SIG-M5 treated with dmso at 0.1 percent for 504 hours (cell line): ENCODE measurements around the gene TIMM10.

Source experiments
- DNase-seq: peaks from one replicate; lab custom pipeline; 2025; ENCODE audit not compliant: unreplicated experiment; lab: John Stamatoyannopoulos, UW

Gene TIMM10

DNA sequence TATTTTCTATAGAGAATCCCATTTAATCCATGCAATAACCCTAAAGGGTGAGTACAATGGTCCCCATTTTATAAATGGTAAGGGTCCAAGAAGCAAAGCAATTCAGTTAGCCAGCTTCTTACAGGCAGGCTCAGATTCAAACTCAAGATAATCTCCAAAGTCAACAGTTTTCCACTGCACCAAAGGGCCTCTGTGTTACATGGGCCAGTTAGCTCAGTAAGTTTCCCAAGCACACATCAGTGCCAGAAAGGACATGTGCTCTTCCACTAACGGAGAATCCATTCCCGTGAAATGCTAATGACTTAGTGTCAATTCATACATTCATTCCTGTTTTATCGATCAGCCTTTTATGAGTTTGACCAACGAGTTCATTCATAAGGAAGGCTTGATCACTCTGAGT lies 26.0 kb downstream of the TIMM10 start:
- no peak for DNase-seq

DNA sequence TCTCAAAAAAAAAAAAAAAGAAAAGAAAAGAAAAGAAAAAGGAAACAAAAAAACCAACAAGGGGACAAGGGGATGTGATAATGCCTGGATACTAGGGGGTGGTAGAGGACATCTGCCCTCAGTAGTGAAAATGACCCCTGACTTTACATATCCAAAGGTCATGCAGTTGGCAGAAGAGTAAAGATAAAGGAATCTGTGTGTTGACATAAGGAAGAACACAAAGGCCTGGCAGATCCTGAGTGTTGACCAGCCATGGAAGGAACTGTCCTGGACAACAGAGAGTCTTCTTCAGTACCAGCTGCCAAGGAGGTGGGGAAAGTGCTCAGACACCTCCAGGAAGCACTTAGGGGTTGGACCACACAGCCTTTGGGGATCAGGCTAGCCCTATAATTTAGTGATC lies 27.7 kb downstream of the TIMM10 start:
- DNase-seq, result no peak

DNA sequence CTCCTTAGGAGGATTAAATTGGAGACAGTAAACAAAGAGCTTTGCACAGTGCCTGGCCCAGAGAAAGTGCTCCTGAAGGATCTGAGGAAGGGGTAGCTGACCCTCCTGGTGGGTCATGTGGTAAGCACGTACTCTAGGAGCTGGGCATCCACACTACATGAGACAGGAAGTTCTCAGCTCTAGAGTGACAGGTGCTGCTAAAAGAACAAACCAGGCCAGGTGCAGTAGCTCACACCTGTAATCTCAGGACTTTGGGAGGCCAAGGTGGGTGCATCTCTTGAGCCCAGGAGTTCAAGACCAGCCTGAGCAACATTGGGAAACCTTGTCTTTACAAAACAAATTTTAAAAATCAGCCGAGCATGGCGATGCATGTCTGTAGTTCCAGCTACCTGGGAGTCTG lies 28.2 kb downstream of the TIMM10 start:
- DNase-seq, result no peak

DNA sequence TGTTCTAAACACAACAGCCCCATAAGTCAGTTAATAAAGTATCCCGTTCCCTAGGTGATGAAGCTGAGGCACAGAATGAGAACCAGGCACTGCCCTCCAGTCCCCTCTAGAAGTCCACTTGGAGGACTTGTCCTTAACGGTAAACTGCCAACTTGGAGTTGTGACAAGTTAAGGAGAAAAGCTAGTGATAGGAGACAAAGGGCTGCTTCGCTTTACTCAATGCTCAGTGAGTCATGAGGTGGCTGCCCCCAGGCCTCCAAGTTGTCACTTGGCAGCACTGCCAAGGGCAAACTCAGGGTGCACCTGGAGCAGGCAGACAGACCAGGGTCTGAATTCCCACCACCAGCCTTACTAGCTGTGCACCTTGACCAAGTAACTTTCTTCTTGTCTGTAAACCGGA lies 28.6 kb downstream of the TIMM10 start:
- DNase-seq, result no peak

DNA sequence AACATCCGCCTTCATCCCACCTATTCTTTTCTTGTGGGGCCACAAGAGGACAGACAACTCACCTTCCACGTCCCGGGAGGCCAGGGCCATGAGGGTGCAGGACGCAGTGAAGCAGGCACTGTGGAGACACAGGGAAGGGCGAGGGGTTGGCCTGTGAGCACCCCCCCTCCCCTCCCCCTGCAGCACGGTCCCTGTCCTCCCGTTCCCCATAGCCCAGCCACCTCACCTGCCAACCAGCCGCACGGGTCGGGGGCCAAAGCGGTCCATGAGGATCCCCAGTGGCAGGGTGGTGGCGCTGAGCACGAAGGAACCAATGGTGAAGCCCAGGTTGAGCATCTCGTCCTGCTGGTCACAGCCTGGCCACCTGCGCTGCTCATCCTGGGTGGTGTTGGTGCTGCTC lies 29.6 kb downstream of the TIMM10 start:
- DNase-seq, result no peak

DNA sequence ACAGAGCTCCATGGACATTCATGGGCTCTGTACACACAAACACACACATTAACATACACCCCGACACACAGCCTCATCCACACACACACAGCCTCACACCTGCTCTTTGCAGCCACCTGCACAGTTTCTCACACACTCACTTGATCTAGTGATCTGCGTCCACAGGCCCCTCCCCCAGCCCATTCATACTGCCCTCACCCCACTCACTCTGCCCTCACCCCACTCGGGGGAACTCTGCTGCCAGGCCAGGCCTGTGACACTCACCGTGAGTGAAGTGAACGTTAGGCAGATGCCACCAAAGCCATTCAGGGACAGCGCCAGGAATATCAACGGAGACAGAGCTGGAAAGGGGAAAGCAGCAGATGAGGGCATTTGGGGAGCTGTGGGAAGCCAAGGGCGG lies 30.0 kb downstream of the TIMM10 start:
- DNase-seq, result no peak

DNA sequence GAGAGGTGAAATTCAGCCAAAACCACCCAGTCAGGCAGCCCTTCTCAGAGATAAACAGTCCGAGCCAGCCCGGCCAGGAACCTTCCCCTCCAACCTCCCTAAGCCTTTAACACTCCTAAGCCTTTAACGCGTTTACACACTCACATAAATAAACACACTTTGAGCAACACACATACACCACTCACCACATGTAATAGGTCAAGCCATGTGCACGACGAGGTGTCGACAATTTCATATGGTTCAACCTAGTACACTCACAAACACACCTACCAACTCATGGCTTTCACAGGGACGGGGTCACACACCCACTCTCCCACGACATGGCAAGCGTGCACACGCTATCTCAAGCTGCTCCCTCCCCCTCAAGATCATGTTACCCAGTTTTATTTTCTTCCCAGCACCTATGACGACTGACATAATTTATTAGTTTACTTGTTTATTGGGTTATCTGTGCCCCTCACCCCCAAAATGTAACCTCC lies 30.5 kb downstream of the TIMM10 start:
- DNase-seq, result no peak

DNA sequence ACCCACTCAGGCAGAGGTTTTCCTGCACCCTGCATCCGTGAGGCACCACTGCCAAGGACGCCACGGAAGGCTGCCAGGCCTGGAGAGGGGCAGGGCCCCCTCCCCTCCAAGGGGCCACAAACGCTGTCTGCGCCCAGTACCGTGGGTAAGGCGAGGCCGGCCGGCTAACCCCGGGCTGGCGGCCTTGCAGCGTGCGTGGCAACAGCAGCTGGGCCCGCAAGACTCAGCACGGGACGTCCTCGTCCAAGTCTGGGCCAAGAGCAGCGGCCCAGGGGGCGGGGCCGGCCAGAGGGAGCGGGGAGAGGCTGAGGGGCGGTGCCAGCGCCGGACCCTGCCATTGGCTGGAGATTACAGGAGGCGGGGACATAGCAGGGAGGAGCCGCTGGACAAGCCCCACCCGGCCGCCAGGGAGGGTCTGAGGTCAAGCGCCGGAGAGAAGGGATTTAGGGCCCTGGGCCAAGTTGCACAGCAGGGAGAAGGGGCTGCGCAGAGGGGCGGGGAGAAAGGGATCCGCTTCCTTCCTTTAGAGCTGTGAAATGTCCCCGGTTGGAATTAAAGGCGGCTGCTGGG lies 31.1 kb downstream of the TIMM10 start:
- DNase-seq, result no peak

DNA sequence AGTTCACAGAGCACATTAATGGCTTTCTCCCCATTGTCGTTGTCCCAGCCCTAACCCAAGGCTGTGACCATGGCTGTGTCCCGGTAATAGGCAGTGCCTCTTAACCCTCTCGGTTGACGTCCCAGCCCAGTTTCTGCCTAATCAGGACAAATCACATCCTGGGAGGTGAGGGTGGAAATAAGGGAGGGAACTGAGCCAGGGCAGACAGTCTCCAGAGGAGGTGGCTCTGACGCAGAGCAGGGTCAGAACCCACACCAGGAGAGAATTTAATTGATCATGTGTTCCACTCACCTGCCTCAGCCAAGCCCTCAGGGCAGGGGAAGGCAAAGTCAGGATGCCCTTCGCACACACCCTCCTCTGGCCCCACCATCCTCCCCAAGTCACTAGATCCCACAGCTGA lies 32.0 kb downstream of the TIMM10 start:
- no peak for DNase-seq

DNA sequence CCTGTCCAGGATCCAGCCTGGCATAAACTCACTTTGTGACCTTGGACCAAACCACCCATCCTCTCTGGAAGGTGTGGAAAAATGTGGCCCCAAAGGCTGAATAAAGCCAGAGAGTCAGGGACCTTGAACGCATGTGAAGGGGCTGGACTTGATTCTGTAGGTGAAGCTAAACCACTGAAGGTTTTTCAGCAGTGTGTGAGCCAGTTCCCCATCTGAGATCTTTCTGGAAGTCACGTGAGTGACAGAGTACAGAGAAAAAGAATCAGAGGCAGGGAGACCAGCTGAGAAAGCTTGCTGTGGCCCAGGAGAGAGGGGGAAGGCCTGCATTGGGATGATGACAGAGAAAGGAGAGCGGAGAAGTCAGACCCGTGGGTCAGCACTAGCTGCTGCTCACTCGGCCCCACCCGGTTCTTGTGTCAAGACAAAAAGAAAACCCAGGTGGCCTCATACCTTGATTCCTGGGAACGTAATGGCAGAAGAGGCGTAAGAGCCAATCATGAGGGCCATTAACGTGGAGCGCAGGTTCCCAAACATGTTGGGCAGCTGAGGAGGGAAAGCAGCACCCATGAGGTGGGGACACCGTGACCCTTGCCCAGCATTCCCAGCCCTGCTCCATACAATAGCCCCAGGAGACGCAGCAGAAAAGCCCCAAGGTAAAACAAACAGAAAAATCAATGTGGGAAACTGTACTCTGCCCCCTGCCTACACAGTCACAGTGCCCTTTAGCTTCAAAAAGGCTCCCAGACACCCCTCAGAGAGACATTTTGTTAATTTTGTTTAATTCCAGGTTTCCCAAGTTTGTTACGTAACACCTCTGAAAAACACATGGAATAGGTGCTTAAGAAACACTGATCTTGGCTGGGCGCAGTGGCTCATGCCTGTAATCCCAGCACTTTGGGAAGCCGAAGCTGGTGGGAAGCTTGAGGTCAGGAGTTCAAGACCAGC lies 33.0 kb downstream of the TIMM10 start:
- DNase-seq, result no peak

DNA sequence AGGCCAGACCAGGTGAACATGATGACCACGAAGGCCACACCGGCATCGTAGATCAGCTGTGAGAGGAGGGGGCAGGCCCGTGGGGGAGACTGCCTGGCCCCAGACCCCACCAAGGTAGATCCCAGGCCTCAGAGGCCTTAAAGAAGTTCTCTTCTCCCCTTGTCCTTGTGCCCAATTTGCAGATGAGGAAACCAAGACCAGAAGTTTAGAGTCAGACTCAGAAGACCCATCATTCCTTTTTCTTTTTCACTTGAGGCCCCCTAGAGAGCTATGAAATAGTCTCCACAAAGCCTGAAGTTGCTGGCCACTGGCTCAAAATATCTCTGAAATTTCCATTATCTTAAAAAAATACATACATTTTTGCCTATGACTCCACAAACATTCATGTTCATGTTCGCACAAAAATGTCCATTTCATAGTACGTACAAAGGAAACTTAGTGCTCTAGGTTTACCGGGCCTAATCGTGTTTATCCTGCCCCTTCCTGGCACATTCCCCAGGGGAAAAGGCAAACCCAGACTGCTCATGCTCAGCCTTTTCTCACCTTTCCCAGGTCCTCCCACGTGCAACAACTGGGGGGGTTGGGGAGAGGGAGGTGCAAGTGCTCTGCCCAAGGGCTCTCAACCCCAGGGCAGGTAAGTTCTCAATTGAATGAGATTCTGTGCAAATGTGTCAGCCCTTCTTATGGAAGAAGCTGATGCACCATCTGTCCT lies 34.3 kb downstream of the TIMM10 start:
- DNase-seq, result no peak

DNA sequence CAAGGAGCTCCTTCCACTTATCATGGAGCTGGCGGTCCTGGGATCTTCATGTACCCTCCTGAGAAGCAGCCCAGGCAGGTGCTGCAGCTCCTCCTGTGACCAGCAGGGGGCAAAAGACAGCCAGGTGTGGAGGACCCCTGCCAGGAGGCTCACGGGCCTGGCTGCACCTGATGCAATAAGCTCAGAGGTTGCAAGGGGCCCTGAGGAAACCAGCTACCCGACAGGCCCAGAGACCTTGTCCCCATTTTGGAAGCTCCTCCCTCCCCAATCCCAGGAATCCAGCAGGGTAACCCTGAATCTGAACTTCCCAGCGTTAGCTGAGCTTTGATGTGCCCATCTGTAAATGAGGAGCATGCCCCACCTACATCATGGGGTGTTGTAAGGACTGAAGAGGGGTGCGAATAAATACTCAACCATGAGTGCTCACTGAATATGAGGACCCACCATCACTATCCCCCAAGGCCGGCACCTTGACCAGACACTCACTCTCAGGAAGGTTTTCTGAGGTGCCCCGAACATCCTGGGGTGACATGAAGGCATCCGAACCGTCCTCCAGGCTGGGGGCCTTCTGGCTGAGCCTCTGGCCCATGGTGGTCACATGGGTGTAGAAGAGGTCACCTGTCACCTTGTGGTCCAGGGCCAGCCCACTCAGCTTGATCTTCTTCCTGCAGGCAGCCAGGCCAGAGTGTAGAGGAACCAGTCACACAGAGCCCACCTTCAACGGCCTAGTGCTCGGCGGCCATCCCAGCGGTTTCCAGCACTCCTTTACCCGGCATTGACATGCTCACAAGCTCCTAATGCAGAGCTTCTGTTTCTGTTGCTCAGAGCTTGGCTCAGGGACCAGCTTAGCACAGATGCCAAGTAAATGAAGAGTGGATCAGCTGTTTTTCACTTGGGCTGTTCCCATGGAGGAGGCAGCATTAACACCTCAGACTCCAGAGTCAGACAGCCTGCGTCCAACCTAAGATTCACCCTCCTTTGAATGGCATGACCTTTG lies 36.7 kb downstream of the TIMM10 start:
- no peak for DNase-seq

DNA sequence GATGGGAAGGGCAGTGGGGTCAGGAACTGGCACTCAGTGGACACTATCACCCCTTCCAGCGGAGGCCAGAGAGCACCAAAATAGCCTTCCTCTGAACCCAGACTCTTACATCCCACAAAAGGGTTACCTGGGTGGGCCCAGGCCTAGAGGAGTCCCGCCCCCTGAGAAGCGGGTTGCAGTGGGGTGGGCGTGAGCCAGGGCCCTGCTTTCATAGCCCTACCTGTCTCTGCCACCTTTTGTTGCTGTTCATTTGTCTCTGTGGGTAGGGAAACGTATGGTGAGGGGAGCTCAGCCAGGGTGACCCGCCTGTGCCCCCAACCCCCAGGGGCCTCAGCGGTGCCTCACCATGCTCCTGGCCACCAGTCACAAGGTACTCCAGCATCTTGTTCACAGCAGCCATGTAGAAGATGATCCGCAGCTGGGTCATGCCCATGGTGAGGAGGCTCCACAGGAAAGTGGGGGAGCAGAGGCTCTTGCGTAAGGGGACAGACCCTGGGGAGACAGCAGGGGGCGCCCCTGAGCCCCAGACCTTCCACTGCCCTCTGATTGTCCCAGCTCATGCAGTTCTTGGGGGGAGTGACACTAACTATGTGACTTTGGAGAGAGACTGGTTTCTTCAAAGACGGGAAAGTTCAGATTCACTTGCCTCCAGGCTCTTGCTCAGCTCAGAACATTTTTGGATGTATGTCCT lies 39.0 kb downstream of the TIMM10 start:
- DNase-seq, result peak; percentile 42

DNA sequence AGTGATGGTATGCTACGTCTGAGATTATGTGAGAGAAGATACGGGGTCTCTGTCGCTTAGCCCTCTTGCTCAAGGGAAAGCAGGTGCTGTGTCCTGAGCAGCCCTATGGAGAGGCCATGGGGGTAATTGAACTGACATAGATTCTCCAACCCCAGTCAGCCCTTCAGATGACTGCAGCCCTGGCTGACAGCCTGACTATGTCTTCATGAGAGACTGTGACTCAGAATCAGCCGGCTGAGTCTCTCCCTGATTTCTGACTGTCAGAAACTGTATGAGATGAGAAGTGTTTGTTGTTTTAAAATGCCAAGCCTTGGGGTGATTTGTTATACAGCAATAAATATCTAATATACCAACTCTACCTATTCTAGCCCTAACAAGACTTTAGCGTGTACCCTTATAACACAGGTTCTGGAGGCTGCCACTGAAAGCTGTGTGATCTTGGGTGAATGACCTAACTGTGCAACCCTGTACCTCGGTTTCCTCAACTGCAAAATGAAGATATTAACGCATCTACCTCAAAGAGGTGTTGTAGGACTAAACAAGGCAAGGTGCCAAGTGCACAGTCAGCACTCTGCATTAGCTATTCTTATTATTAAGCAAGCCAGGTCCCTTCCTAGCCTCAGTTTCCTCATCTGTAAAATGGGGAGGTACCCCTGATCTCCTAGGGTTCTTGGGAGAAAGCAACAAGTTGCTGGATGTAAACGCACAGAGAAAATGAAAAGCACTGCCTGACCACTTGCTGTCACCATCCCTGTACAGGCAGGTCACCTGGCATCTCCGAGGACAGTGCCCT lies 39.9 kb downstream of the TIMM10 start:
- DNase-seq, result no peak

DNA sequence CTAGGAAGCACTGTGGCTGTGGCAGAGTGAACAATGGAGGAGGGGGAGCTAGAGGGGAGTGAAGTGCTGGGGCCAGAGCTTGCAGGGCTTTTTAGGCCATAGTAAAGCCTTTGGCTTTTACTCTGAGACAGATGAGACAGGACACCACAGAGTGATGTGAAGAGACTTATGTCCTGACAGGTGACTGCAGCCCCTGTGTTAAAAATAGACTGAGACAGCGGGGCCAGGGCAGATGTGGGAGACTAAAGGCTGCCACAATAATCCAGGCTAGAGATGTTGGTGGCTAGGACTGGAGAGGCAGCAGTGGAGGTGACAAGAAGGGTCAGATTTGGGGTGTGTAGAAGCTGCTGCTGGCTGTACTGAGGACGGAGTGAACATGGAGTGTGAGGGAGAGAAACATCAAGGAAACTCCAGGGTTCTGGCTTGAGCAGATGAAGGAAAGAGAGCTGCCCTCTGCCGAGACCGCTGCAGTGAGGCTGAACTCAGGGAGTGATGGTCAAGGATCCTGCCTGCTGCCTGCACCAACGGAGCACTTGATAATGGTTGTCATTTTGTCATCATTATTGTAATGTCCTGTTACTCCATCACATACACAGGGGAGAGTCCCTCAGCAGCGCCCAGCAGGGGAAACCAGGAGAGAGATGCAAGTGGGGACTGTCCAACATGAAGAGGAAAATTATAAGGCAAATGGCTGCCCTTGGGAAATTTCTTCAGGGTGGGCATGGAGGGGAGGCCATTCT lies 42.5 kb downstream of the TIMM10 start:
- no peak for DNase-seq

DNA sequence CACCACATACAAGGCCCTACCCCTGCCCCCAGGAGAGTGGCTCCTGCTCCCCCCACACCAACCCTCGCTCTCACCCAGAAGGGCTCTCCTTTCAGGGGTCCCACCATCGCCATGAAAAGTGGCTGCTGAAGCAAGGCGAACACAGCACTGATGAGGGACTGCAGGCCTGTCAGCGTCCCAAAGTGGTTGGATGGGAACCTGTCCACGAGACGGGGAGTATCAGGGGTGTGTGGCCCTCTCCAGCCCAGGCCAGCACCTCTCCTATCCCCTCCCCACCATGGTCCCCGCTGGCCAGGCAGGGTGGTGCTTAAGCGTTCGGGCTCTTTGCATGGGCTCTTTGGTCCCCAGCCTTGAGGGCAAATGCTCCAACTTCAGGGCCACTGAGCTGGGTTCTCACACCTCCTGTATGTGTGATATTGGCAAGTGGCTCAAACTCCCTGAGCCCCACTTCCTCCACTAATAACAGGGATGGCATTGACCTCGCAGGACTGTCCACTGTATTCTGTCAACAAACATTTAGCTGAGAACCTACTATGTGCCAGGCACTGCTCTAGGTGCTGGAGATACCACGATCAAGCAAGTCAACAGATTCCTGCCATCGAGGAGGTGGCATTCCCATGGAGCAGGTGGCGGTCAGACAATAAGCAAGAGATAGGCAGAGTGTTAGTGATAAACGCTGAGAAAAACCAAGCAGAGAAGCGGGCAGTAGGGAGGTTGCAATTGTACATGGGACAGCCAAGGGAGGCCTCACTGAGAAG lies 43.4 kb downstream of the TIMM10 start:
- no peak for DNase-seq

DNA sequence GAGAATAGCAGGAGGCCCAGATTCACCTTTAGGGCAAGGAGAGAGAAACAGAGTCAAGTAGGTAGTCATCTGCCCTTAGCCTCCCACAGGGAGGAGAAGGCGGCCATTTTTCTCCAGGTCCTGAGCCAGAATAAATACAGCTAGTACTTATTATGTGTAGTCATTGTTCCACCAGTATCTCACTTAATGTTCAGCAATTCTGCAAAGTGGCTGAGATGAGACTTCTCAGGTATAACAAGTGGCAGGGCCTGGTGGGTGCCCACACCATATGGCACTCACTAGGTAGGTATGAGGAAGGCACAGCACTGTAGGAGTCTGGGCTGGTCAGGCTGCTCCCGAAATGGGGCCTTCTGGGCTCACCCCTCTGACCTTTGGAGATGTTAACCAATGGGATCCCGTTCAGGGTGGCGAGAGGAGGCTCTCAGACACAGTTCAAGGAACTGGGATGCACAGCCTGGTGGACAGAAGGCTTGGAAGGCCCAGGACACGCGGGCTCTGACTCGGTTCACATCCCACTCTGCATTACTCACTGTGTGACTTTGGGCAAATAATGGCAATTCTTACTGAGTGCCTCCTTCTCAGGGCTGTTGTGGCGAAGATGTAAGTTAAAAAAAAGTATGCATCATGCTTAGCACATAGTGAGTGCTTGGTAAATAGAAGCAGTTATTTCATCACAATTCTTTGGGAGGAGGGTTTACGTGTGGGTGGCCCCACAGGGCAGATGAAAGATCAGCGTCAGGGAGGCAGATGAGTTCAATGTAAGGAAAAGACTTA lies 45.1 kb downstream of the TIMM10 start:
- peak; percentile 86 for DNase-seq
